BLaER1 (cell line): ENCODE data around the gene ZNF445.

Experiments used
- H3K27ac ChIP-seq: shearing (Covaris generic); formaldehyde crosslinking; 2 replicates; pipeline ENCODE4 v1.8.1; 2022
- H3K27me3 ChIP-seq: shearing (Covaris generic); formaldehyde crosslinking; 2 replicates; pipeline ENCODE4 v1.8.1; 2022
- H3K36me3 ChIP-seq: shearing (Covaris generic); formaldehyde crosslinking; 2 replicates; pipeline ENCODE4 v1.8.1; 2022
- H3K4me1 ChIP-seq: shearing (Covaris generic); formaldehyde crosslinking; 2 replicates; pipeline ENCODE4 v1.8.1; 2022
- H3K4me2 ChIP-seq: shearing (Covaris generic); formaldehyde crosslinking; 2 replicates; pipeline ENCODE4 v1.8.1; 2022
- H3K4me3 ChIP-seq: shearing (Covaris generic); formaldehyde crosslinking; 2 replicates; pipeline ENCODE4 v1.8.1; 2022
- H3K9ac ChIP-seq: shearing (Covaris generic); formaldehyde crosslinking; 2 replicates; pipeline ENCODE4 v1.8.1; 2022
- H3K9me3 ChIP-seq: shearing (Covaris generic); formaldehyde crosslinking; 2 replicates; pipeline ENCODE4 v1.8.1; 2022
- H4K20me1 ChIP-seq: shearing (Covaris generic); formaldehyde crosslinking; 2 replicates; pipeline ENCODE4 v1.8.1; 2022
- Cebpa-rat ChIP-seq: shearing (Covaris generic); IDR thresholded peaks from 2 replicates; pipeline ENCODE4 v1.8.1; 2022

ZNF445 gene

GRCh38 chr3:44387404-44387803 is 90.1 kb downstream of the ZNF445 start:
- Histone ChIP-seq H3K4me3 (no peak overlapping the region), H4K20me1 (no peaks in the 10 kb centered on the region), H3K27ac (no peak overlapping the region), H3K36me3 (peaks cover 19% of the 10 kb centered on the region), H3K4me2 (no peak overlapping the region), H3K4me1 (no peaks in the 10 kb centered on the region), H3K9me3 (peaks cover 29% of the 10 kb centered on the region), H3K27me3 (no peaks in the 10 kb centered on the region), H3K9ac (no peak overlapping the region)
- TF ChIP-seq Cebpa-rat = no peak
